PFSK-1 (cell line): Measurements from ENCODE around the gene NFE2L2.

Source experiments
- POLR2AphosphoS5 ChIP-seq: IDR thresholded peaks from 2 replicates; pipeline ENCODE4 v1.6.1; 2012; ENCODE audit warnings: low read depth, mild to moderate bottlenecking, control low read depth, low read length, moderate library complexity
- SIN3A ChIP-seq: IDR thresholded peaks from 2 replicates; pipeline ENCODE4 v1.6.1; 2012; ENCODE audit warnings: mild to moderate bottlenecking, low read length, moderate library complexity, borderline replicate concordance; ENCODE audit not compliant: insufficient read depth
- TF ChIP-seq, protein P1 (sequence below), 2 experiments: IDR thresholded peaks; 2 replicates each; pipeline versions ENCODE4 v1.6.1 to v1.8.0; 2011 to 2012; ENCODE audit warnings: low read depth in 2 of 2, low read length in 2 of 2, control low read depth in 1 of 2, inconsistent platforms in 1 of 2, mild to moderate bottlenecking in 1 of 2, moderate library complexity in 1 of 2; ENCODE audit not compliant: insufficient read depth in 1 of 2

DNA sequence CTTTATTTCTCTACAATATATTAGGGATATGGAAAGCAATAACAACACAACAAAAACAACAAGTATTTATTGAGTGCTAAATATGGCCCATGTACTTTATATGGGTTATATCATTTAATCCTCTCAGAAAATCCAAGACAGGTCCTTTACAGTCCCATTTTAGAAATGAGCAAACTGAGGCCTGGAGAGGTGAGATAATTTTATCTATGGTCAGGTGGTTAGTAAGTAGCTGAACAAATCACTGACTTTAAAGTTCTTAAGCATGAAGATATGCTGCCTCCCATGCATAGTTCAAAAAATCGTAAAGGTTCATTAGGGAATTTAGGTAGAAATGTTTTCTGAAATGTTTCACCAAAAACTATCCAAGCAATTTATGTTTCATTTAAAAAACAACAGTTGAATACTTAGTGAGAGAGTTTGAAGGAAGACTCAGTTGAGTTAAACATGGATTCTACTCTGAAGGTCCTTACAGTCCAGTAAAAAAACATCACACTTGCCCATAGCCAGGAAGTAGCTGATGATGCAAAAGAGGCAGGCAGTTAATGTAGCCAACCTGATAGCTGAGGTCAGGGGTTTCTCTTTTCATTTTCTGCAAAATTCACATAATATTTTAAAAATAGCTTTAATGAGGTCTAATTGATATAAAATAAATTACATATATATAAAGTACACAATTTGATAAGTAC lies 7.6 kb upstream of the NFE2L2 start:
- TF ChIP-seq POLR2AphosphoS5 (no peak), SIN3A (no peak)
- TF ChIP-seq, protein P1, sequence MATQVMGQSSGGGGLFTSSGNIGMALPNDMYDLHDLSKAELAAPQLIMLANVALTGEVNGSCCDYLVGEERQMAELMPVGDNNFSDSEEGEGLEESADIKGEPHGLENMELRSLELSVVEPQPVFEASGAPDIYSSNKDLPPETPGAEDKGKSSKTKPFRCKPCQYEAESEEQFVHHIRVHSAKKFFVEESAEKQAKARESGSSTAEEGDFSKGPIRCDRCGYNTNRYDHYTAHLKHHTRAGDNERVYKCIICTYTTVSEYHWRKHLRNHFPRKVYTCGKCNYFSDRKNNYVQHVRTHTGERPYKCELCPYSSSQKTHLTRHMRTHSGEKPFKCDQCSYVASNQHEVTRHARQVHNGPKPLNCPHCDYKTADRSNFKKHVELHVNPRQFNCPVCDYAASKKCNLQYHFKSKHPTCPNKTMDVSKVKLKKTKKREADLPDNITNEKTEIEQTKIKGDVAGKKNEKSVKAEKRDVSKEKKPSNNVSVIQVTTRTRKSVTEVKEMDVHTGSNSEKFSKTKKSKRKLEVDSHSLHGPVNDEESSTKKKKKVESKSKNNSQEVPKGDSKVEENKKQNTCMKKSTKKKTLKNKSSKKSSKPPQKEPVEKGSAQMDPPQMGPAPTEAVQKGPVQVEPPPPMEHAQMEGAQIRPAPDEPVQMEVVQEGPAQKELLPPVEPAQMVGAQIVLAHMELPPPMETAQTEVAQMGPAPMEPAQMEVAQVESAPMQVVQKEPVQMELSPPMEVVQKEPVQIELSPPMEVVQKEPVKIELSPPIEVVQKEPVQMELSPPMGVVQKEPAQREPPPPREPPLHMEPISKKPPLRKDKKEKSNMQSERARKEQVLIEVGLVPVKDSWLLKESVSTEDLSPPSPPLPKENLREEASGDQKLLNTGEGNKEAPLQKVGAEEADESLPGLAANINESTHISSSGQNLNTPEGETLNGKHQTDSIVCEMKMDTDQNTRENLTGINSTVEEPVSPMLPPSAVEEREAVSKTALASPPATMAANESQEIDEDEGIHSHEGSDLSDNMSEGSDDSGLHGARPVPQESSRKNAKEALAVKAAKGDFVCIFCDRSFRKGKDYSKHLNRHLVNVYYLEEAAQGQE (IDR thresholded peaks at IDR 0.05; ENCODE audit: insufficient read depth in 1 of 2, low read depth in 2 of 2, low read length in 2 of 2) = no peak
